Sigmoid colon (tissue), 3 donors: ENCODE data around the gene ALG13.

Experiments used
- CTCF ChIP-seq, 4 experiments: fragments of 450-650 bp in 3 of 4; fragments of 200-600 bp in 1 of 4; IDR thresholded peaks; one replicate each; pipeline ENCODE4 v1.5.1; 2016 to 2019; ENCODE audit warnings: antibody characterized with exemption in 4 of 4, mild to moderate bottlenecking in 3 of 4, moderate library complexity in 2 of 4
- POLR2A ChIP-seq, 2 donors: fragments of 450-650 bp; IDR thresholded peaks; one replicate each; pipeline ENCODE4 v1.6.1; 2016; ENCODE audit warnings: antibody characterized with exemption in 2 of 2, mild to moderate bottlenecking in 2 of 2, moderate library complexity in 2 of 2

- TF ChIP-seq CTCF (IDR thresholded peaks at IDR 0.05) (no peak), POLR2A (IDR thresholded peaks at IDR 0.05) (no peak)
Measured at GRCh38 chrX:111652719-111653118, 28.3 kb upstream of the ALG13 start.
